Smooth muscle cell of bladder (primary cell): ENCODE data around the gene OLFM1. TPM values are rescaled to one million over a fixed set of nuclear protein-coding genes. Genes with fewer than 3 reads are reported as not detected.

Experiments
- total RNA-seq: library from RNA; depleted of rRNA; stranded (reverse); fragments of >200 nt; gene quantifications from 2 replicates; pipeline ENCODE4 v1.2.3, GENCODE V29; 2014

Gene OLFM1
- total RNA-seq: 3.9 and 5.5 TPM in 2 replicates

GRCh38 chr9:135087489-135087792 is at the start of gene OLFM1:
TSS of gene OLFM1 (plus strand) at chr9:135087668. CDS start at chr9:135087990, 322 bp downstream.

Other genes with a start within 250 kb of the OLFM1 start
- not detected in 2 replicates for gene FCN2, start 206.9 kb upstream of the OLFM1 start, total RNA-seq
- gene FCN1, start 169.8 kb upstream of the OLFM1 start, total RNA-seq: not detected in 2 replicates